Activated CD8-positive, alpha-beta memory T cell treated with anti-CD3 and anti-CD28 coated beads, Interleukin-2, amount 10 ng/mL, durations not matched to agents 7 days and 5 days (primary cell): Measurements from ENCODE around the gene CAMK2A. TPM values are rescaled to one million over a fixed set of nuclear protein-coding genes. Genes with fewer than 3 reads are reported as not detected.

Experiments used
- ATAC-seq: fragments of 150-1000 bp; cut with Tn5 transposase; one replicate; pipeline ENCODE4 v1.10.0; 2021; ENCODE audit warnings: moderate library complexity
- CTCF ChIA-PET: fragments of 350-600 bp; sonication (Branson Sonifier 250); formaldehyde crosslinking; loops from one replicate; lab custom pipeline; 2021; ENCODE audit warnings: antibody characterized with exemption; lab: Charles Lee
- DNase-seq: peaks from one replicate; pipeline ENCODE4 v3.0.0-alpha.2; 2020
- H3K27ac Mint-ChIP-seq: one replicate; pipeline ENCODE4 v1.8.0; 2021; ENCODE audit warnings: mild to moderate bottlenecking, mixed read lengths
- H3K27me3 Mint-ChIP-seq: one replicate; pipeline ENCODE4 v1.8.0; 2021; ENCODE audit warnings: mixed read lengths
- H3K36me3 Mint-ChIP-seq: one replicate; pipeline ENCODE4 v1.8.0; 2021; ENCODE audit warnings: mild to moderate bottlenecking, mixed read lengths
- H3K4me1 Mint-ChIP-seq: one replicate; pipeline ENCODE4 v1.8.0; 2021; ENCODE audit warnings: mixed read lengths
- H3K4me3 Mint-ChIP-seq: one replicate; pipeline ENCODE4 v1.8.0; 2021; ENCODE audit warnings: mild to moderate bottlenecking, moderate library complexity, mixed read lengths
- H3K9me3 Mint-ChIP-seq: one replicate; pipeline ENCODE4 v1.8.0; 2022; ENCODE audit warnings: low read depth, mixed read lengths
- total RNA-seq, 2 experiments: library from RNA; stranded (reverse); gene quantifications; one replicate each; pipeline ENCODE4 v1.2.3, GENCODE V29; 2021

The CAMK2A gene
- total RNA-seq, 2 experiments from 2014 or later, result not detected

DNA sequence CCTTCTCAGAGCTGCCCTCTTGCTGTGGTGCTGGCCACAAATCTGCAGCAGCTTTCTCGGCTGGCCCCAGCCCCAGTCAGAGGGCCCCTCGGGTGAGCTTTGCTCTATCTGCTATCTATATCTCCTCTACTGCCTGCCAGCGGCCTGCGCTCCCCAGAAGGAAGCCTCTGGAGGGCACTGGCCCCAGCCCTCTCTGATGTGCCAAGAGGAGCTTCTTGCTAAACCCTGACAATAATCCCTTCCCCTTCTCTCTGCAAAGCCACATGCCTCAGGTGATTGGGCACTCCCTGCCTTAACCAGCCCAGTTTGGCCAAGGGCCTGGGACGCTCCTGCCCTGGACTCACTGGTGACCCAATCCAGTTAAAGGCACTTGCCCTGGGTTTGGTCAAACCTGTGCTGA is 42.7 kb downstream of the CAMK2A start:
- H3K9me3 Mint-ChIP-seq, result no peaks in the 10 kb centered on the region
- no peaks in the 10 kb centered on the region for H3K4me1 Mint-ChIP-seq
- peaks cover 4% of the 10 kb centered on the region for H3K27me3 Mint-ChIP-seq
- no peak for ATAC-seq
- no peak overlapping the region for H3K27ac Mint-ChIP-seq
- CTCF ChIA-PET, result no interaction called here
- no peak for DNase-seq
- no peak overlapping the region for H3K4me3 Mint-ChIP-seq
- no peaks in the 10 kb centered on the region for H3K36me3 Mint-ChIP-seq

DNA sequence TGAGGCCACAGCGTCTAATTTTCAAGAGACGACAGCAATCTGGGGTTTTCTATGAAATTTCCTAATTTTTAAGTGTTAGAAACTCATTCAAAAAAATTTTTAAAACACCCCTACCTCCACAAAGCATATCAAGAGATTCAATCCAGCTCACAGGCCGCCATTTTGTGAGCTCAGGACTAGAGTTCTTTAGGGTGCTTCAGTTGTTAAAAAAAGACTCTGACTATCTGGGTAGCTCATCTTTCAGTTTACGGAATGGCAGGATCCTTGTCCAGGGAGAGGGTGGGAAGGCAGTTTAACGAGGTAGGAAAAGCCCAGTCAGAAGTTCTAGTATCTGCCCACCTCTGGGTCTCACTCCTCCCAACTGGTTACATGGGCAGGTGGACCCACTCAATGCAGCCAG is 43.1 kb downstream of the CAMK2A start:
- Mint-ChIP-seq H3K27ac (no peak overlapping the region), H3K4me1 (no peaks in the 10 kb centered on the region), H3K9me3 (no peaks in the 10 kb centered on the region), H3K4me3 (no peak overlapping the region), H3K27me3 (peaks cover 4% of the 10 kb centered on the region), H3K36me3 (no peaks in the 10 kb centered on the region)
- no peak for ATAC-seq
- CTCF ChIA-PET, result no interaction called here
- DNase-seq, result no peak

DNA sequence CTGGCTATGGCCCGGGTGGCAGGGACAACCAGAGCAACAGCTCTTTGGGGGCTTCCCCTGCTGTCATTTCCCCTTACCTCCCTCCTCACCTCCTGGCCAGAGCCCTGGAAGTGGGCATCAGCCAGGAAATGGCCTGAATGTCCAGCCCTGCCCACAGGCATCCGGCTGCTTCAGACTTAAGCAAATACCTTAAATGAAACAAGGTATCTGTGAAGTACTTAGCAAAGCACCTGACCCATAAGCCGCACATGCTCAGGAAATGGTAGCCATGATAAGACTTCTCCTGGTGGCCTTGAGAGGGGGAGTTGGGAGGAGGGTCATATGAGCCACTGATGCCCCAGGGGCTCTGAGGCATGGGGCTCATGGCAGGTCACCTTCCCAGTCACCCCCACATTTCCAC is 43.8 kb downstream of the CAMK2A start:
- Mint-ChIP-seq H3K4me1 (no peaks in the 10 kb centered on the region), H3K27me3 (peaks cover 4% of the 10 kb centered on the region), H3K9me3 (no peaks in the 10 kb centered on the region), H3K4me3 (no peak overlapping the region), H3K36me3 (no peaks in the 10 kb centered on the region), H3K27ac (no peak overlapping the region)
- DNase-seq (no peak), ATAC-seq (no peak)
- CTCF ChIA-PET, result no interaction called here

DNA sequence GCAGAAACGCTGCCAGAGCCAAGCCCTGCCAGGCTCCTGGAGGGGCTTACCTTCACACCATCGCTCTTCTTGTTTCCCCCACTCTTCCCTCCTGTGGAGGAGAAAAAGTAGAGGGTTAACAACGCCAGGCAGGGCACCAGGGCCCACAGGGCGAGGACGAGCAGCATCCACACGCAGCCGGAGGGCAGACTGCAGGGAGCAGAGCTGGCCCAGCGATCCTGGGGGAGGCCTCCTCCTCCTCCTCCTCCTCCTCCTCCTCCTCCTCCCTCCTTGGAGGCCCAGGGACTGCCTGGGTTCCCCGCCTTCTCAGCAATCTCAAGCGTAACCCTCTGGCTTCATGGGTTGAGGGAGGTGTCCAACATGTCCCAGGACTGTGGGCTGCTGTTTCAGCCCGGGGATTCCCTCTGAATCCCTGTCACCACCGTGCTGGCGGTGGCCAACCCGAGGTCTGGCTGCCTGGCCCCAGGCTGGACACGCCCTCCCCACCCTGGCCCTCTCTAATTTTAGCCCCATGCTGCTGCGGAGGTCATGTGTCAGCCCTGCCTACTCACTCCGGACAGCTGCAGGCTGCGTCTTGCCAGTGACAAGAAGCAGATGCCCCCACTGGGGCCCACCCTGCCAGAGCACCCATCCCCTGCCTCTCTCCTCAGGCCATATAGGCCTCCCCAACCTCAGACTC is 44.3 kb downstream of the CAMK2A start:
- Mint-ChIP-seq H3K27me3 (peaks cover 4% of the 10 kb centered on the region), H3K4me1 (no peaks in the 10 kb centered on the region), H3K9me3 (no peaks in the 10 kb centered on the region), H3K27ac (no peak overlapping the region), H3K36me3 (no peaks in the 10 kb centered on the region), H3K4me3 (no peak overlapping the region)
- ATAC-seq (no peak), DNase-seq (no peak)
- CTCF ChIA-PET, result no interaction called here

DNA sequence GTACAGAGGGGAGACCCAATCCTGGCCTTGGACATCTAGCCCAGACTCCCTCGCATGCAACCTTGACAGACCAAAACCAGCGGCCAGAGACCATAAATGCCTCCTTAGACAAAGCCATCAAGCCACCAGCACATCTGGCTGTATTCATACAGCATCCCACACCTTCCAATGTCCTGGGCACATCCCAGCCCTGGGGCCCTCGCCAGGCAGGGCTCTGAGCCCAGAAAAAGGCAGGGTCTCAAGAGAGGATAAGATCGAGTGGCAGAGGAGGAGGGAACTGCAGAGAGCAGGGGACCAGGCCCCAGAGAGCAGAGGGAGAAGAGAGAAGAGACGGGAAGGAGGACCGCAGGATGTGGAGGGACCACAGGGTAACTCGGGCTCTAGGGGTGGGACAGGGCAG is 45.4 kb downstream of the CAMK2A start:
- peaks cover 4% of the 10 kb centered on the region for H3K27me3 Mint-ChIP-seq
- H3K4me3 Mint-ChIP-seq, result no peak overlapping the region
- no peaks in the 10 kb centered on the region for H3K36me3 Mint-ChIP-seq
- CTCF ChIA-PET, result no interaction called here
- no peak for DNase-seq
- ATAC-seq, result no peak
- H3K4me1 Mint-ChIP-seq, result no peaks in the 10 kb centered on the region
- no peaks in the 10 kb centered on the region for H3K9me3 Mint-ChIP-seq
- no peak overlapping the region for H3K27ac Mint-ChIP-seq

DNA sequence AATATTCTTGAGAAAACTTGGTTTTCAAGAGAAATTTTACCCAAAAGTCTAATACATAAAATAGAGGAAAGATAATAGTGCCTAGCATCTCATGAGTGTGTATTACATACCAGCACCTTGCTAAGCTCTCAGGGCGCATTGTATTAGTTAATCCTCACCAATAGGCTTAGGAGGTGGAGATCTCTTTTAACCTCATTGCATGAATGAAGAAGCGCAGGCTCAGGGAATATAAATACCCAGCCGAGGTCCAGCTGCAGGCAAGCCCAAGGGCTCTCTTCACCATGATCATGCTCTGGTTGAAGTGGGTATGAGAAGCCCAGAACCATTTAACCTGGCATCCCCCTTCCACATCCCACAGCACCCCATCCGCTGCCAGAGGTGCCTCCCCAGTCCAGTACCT is 46.0 kb downstream of the CAMK2A start:
- DNase-seq (no peak), ATAC-seq (no peak)
- Mint-ChIP-seq H3K4me3 (no peak overlapping the region), H3K27ac (no peak overlapping the region), H3K27me3 (peaks cover 4% of the 10 kb centered on the region), H3K4me1 (no peaks in the 10 kb centered on the region), H3K36me3 (no peaks in the 10 kb centered on the region), H3K9me3 (no peaks in the 10 kb centered on the region)
- CTCF ChIA-PET, result no interaction called here

DNA sequence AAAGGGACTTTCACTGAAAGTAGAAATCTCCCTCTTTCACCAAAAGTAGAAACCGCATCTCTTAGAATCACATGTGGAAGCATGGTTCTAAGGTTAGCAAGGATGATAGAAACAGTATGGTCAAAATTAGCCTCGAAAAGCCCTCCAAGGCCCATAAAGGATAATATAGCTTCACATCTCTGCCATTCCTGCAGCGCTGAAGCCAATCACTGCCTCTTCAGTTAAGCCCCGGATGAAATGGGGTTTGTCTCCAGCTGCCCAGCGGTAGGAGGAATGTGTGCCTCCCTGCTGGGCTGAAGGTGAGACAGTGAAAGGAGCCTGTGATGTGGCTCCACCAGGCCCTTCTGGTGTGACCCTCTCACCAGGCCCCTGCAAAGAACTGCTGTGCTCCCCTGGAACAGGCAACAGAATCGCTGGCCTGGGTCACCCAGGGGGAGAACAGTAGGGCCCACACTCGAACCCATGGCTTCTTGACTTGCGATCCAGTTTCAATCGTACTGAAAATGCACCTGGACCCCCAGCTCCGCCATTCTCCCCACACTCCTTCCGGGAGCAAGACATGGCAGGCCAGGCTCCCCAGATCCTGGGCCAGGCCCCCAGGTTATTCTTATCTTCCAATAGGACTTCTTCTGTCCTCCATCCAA is 47.2 kb downstream of the CAMK2A start:
- Mint-ChIP-seq H3K4me1 (no peaks in the 10 kb centered on the region), H3K36me3 (no peaks in the 10 kb centered on the region), H3K4me3 (no peak overlapping the region), H3K27me3 (peaks cover 4% of the 10 kb centered on the region), H3K9me3 (no peaks in the 10 kb centered on the region), H3K27ac (no peak overlapping the region)
- DNase-seq (no peak), ATAC-seq (no peak)
- CTCF ChIA-PET, result interaction anchor here (0.8 kb wide), 1 partner anchor 24 kb away, joined by 4 read pairs; no protein-coding TSS in a partner anchor

DNA sequence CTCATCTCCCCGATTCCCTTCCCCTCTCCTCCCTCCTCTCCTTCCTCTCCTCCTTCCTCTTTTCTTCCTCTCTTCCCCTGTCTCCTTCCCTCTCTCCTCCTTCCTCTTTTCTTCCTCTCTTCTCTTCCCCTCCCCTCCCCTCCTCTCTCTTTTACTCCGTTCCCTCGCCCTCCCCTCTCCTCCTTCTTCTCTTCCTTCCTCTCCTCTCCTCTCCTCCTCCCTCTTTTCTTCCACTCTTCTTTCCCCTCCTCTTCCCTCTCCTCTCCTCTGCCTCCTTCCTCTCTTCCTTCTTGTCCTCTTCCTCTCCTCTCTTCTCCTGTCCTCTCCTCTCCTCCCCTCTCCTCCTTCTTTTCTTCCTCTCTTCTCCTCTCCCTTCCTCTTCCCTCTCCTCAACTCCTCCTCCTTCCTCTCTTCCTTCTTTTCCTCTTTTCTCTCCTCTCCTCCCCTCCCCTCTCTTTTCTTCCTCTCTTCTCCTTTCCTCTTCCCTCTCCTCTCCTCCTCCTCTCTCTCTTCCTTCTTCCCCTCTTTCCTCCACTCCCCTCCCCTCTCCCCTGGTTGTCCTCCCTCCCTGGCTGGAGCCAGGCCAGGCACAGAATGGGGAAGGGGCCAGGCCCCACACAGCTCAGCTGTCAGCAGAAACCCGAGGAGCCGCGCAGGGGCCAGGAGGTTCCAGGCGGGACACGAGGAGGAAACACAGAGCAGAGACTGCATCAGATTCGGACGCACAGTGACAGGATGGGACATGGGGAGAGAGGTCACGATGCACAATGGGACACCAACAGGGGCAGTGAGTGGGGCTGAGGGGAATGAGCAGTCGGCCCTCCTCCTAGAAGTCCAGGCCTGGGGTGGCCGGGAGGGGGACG is 48.0 kb downstream of the CAMK2A start:
- DNase-seq (no peak), ATAC-seq (no peak)
- H3K27ac Mint-ChIP-seq, result no peak overlapping the region
- H3K27me3 Mint-ChIP-seq, result peaks cover 4% of the 10 kb centered on the region
- H3K36me3 Mint-ChIP-seq, result no peaks in the 10 kb centered on the region
- no peaks in the 10 kb centered on the region for H3K9me3 Mint-ChIP-seq
- CTCF ChIA-PET, result no interaction called here
- H3K4me3 Mint-ChIP-seq, result no peak overlapping the region
- H3K4me1 Mint-ChIP-seq, result no peaks in the 10 kb centered on the region

DNA sequence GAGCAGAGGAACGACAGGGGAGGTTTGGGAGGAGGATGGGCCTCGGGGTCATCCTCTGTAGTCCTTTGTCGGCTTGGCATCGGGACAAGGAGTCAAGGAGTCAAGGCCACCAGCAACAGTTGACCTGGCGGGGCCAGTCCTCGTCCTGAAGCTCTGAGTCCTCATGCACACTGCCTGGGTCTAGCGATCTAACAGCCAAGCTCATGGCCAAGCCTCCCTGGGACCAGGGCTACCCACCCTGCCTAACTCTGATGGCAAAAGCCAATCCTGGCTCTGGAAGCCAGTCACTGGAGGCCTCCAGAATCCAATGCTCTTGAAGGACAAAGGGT is 49.8 kb downstream of the CAMK2A start:
- peaks cover 8% of the 10 kb centered on the region for H3K27me3 Mint-ChIP-seq
- ATAC-seq, result no peak
- H3K4me3 Mint-ChIP-seq, result no peak overlapping the region
- no peaks in the 10 kb centered on the region for H3K4me1 Mint-ChIP-seq
- H3K27ac Mint-ChIP-seq, result no peak overlapping the region
- CTCF ChIA-PET, result no interaction called here
- H3K9me3 Mint-ChIP-seq, result no peaks in the 10 kb centered on the region
- DNase-seq, result no peak
- no peaks in the 10 kb centered on the region for H3K36me3 Mint-ChIP-seq

DNA sequence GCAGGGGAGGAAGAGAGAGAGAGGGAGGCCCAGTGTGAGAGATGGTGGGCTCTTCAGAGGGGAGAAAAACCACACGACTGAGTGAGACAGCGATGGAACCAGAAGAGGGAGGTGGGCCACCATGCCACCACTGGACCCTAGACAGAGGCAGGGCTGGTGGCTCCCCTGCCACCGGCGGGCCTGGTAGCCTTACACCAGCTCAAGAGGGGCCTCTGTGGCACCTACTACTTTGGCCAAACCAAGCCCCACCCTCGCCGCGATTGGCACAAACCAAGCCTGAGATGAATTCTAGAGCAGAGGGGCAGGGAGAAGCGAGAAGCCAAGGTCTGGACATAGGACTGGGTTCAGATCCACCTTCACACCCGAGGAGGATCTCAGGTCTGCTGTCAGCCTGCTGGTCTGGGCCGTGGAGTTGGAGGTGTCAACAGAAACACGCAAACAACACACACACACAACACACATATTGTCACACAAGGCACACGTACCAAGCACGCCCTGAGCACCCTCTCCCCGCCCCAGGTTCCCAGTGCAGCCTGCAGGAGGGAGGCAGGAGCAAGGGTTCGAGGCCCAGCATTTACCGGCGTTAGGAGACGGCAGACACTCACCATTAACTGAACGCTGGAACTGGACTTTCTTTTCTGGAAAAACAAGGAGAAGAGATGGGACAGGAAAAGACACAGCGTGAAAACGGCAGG is 50.3 kb downstream of the CAMK2A start:
- H3K36me3 Mint-ChIP-seq, result no peaks in the 10 kb centered on the region
- DNase-seq (no peak), ATAC-seq (no peak)
- H3K27me3 Mint-ChIP-seq, result peaks cover 7% of the 10 kb centered on the region
- no peaks in the 10 kb centered on the region for H3K9me3 Mint-ChIP-seq
- H3K4me1 Mint-ChIP-seq, result no peaks in the 10 kb centered on the region
- no peak overlapping the region for H3K4me3 Mint-ChIP-seq
- CTCF ChIA-PET, result no interaction called here
- H3K27ac Mint-ChIP-seq, result no peak overlapping the region

DNA sequence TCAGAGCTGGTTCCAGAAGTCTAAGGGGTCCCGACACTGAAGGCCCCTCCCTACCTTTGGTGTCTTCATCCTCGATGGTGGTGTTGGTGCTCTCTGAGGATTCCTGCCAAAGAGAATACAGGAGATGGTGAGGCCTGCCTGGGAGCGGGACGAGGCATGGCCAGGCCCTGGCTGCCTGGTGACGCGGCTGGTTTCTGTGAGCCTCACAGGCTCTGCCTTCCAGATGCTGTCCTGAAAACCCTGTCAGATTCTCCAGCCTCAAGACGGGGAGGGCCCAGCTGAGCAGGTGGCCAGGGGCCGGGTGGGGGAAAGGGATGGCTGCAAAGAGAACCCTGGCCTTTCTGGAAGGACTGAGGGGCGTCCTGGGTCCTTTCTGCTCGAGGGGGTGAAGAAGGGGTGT is 50.9 kb downstream of the CAMK2A start:
- peaks cover 4% of the 10 kb centered on the region for H3K27me3 Mint-ChIP-seq
- no peaks in the 10 kb centered on the region for H3K9me3 Mint-ChIP-seq
- no peaks in the 10 kb centered on the region for H3K36me3 Mint-ChIP-seq
- ATAC-seq (no peak), DNase-seq (no peak)
- H3K27ac Mint-ChIP-seq, result no peak overlapping the region
- H3K4me3 Mint-ChIP-seq, result no peak overlapping the region
- CTCF ChIA-PET, result no interaction called here
- H3K4me1 Mint-ChIP-seq, result no peaks in the 10 kb centered on the region

DNA sequence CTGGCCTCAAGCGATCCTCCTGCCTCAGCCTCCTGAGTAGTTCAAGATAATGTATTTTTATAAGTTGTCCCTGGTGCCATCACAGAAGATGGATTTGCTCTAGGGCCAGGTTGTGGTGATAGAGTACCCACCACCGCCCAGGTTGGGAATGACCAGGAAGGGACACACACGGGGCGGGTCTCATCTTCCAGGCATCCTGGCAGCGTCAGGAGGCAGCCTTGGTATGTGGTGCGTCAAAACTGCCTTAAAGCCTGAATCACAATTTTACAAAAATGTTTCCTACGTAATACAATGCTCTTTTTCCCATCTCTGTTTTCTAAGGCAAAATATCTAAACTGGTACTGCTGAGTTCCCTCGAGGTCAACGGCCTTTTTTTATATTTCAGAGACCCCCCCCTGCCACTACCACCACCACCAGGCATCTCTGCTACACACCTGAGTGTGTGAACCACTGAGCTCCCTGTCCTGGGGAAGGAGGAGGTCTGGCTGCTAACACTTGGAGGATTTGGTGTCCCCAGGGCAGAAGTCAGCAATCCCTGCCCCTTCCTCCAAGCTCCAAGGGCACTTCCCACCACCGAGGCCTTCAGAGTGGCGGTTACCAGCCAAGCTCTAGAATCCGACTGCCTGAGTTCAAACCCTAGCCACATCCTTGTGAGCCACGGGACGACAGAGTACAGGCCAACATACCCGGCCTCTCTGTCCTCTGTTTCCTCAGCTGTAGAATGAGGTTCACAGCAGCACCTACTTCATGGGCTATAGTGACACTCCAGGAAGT is 52.4 kb downstream of the CAMK2A start:
- DNase-seq (no peak), ATAC-seq (no peak)
- Mint-ChIP-seq H3K4me3 (no peak overlapping the region), H3K9me3 (no peaks in the 10 kb centered on the region), H3K27ac (no peak overlapping the region), H3K27me3 (peaks cover 4% of the 10 kb centered on the region), H3K4me1 (no peaks in the 10 kb centered on the region), H3K36me3 (no peaks in the 10 kb centered on the region)
- CTCF ChIA-PET, result no interaction called here

DNA sequence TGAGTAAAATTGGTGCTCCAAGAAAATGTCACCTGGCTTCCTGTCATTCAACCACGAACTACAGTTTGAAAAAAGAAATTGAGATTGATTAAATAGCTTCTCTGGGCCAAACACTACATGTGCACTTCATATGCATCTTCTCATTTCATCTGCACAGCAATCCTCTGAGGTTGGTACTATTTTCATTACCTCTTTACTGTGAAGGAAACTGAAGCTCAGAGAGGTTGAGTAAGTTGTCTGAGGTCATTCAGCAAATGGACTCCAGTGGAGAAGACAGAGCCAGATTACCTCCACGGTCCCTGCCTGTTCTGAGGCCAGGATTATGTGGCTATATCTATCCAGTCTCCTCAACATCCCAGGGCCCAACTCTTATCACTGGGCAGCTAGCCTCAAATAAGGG is 53.3 kb downstream of the CAMK2A start:
- CTCF ChIA-PET, result interaction anchor here (0.6 kb wide), 2 partner anchors 173 to 705 kb away, joined by 3 read pairs; no protein-coding TSS in a partner anchor
- Mint-ChIP-seq H3K27me3 (peaks cover 4% of the 10 kb centered on the region), H3K9me3 (no peaks in the 10 kb centered on the region), H3K36me3 (no peaks in the 10 kb centered on the region), H3K4me1 (no peaks in the 10 kb centered on the region), H3K4me3 (no peak overlapping the region), H3K27ac (no peak overlapping the region)
- DNase-seq, result no peak
- no peak for ATAC-seq
